Epithelial cell of proximal tubule (primary cell): ENCODE results near the gene KRTAP1-5. TPM values are rescaled to one million over a fixed set of nuclear protein-coding genes. Genes with fewer than 3 reads are reported as not detected.

ENCODE experiments used
- DNase-seq: peaks from one replicate; pipeline ENCODE4 v3.0.0-alpha.2; 2011; ENCODE audit warnings: low read depth
- H3K4me3 ChIP-seq: 2 replicates; pipeline ENCODE4 v1.5.1; 2011; ENCODE audit warnings: low read depth, mild to moderate bottlenecking, low read length
- CTCF ChIP-seq: conservative IDR thresholded peaks from 2 replicates; pipeline ENCODE4 v1.5.1; 2012; ENCODE audit warnings: low read depth, mild to moderate bottlenecking, low read length
- total RNA-seq: library from RNA; depleted of rRNA; stranded (reverse); fragments of >200 nt; gene quantifications from 2 replicates; pipeline ENCODE4 v1.2.3, GENCODE V29; 2015

KRTAP1-5 gene
- total RNA-seq, 1 donor from 2014 or later, result not detected

GRCh38 chr17:40993084-40993483 is 33.9 kb downstream of the KRTAP1-5 start:
- TF ChIP-seq CTCF, result no peak

GRCh38 chr17:40992666-40993065 is 34.3 kb downstream of the KRTAP1-5 start:
- no peak for TF ChIP-seq CTCF
- DNase-seq, result no peak
- no peak overlapping the region for H3K4me3 ChIP-seq

More at GRCh38 chr17:40993084-40993483, 33.9 kb downstream of the KRTAP1-5 start:
- no peak overlapping the region for H3K4me3 ChIP-seq
- DNase-seq, result no peak

- H3K4me3 ChIP-seq, result no peak overlapping the region
- no peak for TF ChIP-seq CTCF
- DNase-seq, result no peak
Observed at GRCh38 chr17:40986920-40987319, 40.1 kb downstream of the KRTAP1-5 start.

- DNase-seq, result no peak
Observed at GRCh38 chr17:40984226-40984625, 42.8 kb downstream of the KRTAP1-5 start, which contains the start of gene KRT40. Gene KRT40 (minus strand): TSS chr17:40984326. CDS start chr17:40984273, 53 bp downstream.

GRCh38 chr17:40981115-40981514 is 45.9 kb downstream of the KRTAP1-5 start:
- no peak for TF ChIP-seq CTCF
- no peak for DNase-seq
- no peak overlapping the region for H3K4me3 ChIP-seq

More at GRCh38 chr17:40984226-40984625, 42.8 kb downstream of the KRTAP1-5 start, which contains the start of gene KRT40:
- no peak for TF ChIP-seq CTCF
- no peak within 1 kb of the TSS for H3K4me3 ChIP-seq

GRCh38 chr17:40980596-40980995 is 46.4 kb downstream of the KRTAP1-5 start:
- DNase-seq, result no peak
- no peak overlapping the region for H3K4me3 ChIP-seq
- TF ChIP-seq CTCF, result no peak

GRCh38 chr17:40980117-40980516 is 46.9 kb downstream of the KRTAP1-5 start:
- no peak for TF ChIP-seq CTCF
- no peak for DNase-seq
- H3K4me3 ChIP-seq, result no peak overlapping the region
